NB4 (cell line): ENCODE results near the gene KAZALD1.

Experiments used
- DNase-seq: peaks from one replicate; pipeline ENCODE4 v3.0.0; 2010; ENCODE audit warnings: low read depth
- H3K4me3 ChIP-seq: one replicate; pipeline ENCODE4 v1.5.1; 2011; ENCODE audit warnings: mild to moderate bottlenecking, low read depth, low read length, moderate library complexity
- CTCF ChIP-seq: IDR thresholded peaks from one replicate; pipeline ENCODE4 v1.5.1; 2012; ENCODE audit warnings: low read depth, low read length
- MYC ChIP-seq: IDR thresholded peaks from 2 replicates; pipeline ENCODE4 v1.6.1; 2011; ENCODE audit warnings: low read depth, low read length
- POLR2A ChIP-seq: IDR thresholded peaks from 2 replicates; pipeline ENCODE4 v1.6.1; 2011; ENCODE audit warnings: mild to moderate bottlenecking; ENCODE audit not compliant: insufficient read length; ENCODE audit errors: extremely low read depth
- TF ChIP-seq, protein P1 (sequence below): IDR thresholded peaks from 2 replicates; pipeline ENCODE4 v1.6.1; 2011; ENCODE audit warnings: low read depth, low read length

KAZALD1 gene

DNA sequence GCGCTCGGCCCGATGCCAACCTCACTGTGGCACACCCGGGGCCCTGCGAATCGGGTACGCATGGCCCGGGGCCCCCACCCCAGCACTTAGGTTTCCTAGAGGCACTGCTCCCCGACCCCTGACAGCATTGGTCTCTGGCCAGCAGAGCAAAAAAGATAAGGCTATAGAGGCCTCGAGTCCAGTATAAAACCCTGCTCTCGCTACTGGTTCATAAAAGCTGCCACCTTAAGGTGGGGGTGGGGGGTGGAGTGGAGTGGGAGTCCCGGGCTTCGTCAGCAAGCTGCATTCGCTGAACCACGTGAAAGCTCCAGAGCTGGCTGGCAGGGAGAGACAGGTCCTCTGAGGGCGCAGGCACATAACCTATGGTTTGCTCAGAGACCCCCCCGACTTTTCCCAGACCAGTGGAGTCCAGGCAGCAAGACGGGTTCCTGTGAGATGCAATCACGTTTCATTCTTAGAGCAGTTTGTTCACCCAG is 1.3 kb downstream of the KAZALD1 start:
- TF ChIP-seq MYC, result no peak
- TF ChIP-seq CTCF, result no peak
- no peak for TF ChIP-seq POLR2A
- TF ChIP-seq, protein P1, sequence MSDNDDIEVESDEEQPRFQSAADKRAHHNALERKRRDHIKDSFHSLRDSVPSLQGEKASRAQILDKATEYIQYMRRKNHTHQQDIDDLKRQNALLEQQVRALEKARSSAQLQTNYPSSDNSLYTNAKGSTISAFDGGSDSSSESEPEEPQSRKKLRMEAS, result no peak
- peak overlapping the region; percentile 97 for H3K4me3 ChIP-seq
- peak; percentile 69 for DNase-seq

GRCh38 chr10:101063548-101064414 is 2.0 kb downstream of the KAZALD1 start:
- peak; percentile 91 for DNase-seq
- TF ChIP-seq, protein P1, result peak; percentile 51; the same call in 1 of the 2 replicates
- TF ChIP-seq POLR2A, result no peak
- H3K4me3 ChIP-seq, result peak overlapping the region; percentile 97

DNA sequence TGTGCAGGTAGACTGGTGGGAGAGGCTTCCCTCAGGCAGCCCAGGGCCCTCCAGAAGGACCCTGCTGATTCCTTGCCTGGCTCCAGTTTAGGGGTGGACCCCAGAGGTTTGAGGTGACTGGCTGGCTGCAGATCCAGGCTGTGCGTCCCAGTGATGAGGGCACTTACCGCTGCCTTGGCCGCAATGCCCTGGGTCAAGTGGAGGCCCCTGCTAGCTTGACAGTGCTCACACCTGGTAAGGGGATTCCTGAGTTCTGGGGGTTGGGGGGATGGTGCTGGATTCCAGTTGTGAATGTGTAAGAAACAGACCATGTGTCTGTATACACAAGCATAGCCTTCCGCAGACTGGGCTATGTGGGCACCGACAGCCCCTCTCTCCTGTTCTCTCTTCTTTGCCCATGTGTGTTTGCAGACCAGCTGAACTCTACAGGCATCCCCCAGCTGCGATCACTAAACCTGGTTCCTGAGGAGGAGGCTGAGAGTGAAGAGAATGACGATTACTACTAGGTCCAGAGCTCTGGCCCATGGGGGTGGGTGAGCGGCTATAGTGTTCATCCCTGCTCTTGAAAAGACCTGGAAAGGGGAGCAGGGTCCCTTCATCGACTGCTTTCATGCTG is 2.7 kb downstream of the KAZALD1 start:
- no peak for DNase-seq
- no peak overlapping the region for H3K4me3 ChIP-seq
- no peak for TF ChIP-seq POLR2A
- TF ChIP-seq MYC, result no peak
- TF ChIP-seq CTCF, result no peak
- TF ChIP-seq, protein P1, result no peak

DNA sequence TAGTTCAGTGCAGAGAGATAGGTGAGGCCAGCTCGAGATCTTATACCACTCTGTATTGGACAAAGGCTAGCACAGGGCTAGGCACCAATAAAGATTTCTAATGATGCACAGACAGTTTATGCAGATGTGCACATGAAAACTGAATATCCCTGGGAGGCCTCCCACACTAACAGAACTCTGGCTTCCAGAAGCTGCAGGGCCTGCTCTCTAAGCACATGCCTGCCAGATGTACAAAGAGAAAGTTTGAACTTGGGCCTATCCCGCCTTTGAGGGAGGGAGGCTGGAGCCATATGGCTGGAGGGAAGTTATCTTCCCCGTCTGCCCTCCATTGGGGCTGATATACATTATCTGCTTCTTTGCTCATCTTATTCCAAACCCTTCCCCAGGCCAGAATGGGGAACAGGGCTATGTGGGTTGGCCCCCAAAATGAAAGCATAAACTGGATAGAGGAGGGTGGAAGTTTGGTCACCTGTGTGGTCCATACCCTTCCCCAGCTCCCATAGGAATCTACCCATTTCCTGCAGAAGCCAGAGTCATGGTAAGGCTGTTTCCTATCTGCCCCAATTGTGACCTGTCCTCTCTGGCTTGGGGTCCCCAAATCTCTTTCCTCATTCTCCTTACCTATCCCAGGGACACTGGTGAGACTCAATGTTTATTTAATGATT is 3.8 kb downstream of the KAZALD1 start:
- TF ChIP-seq, protein P1, result peak; percentile 60
- TF ChIP-seq CTCF (no peak), MYC (peak; percentile 37; the same call in 1 of the 2 replicates), POLR2A (no peak)
- peak overlapping the region; percentile 81 for H3K4me3 ChIP-seq
- DNase-seq, result peak; percentile 44

- H3K4me3 ChIP-seq, result peak overlapping the region; percentile 81
- peak; percentile 96 for DNase-seq
- no peak for TF ChIP-seq POLR2A
- peak; percentile 63 for TF ChIP-seq CTCF
- TF ChIP-seq, protein P1, result peak; percentile 87
- TF ChIP-seq MYC, result peak; percentile 82
These were observed 4.5 kb downstream of the KAZALD1 start for GRCh38 chr10:101066146-101066895.
